Thyroid gland (tissue), 4 donors: ENCODE data around the gene NR1H3.
"Not testable (repeated sequence)": the region's sequence is repeated elsewhere in the genome, so short reads cannot be mapped to it uniquely, and the experiment has no call there.

Source experiments
- CTCF ChIP-seq, 6 experiments: fragments of 200-600 bp in 3 of 6; fragments of 450-650 bp in 3 of 6; sonication (generic) in 3 of 6; IDR thresholded peaks; one replicate each; pipeline ENCODE4 v1.5.1; 2016 to 2019; ENCODE audit warnings: antibody characterized with exemption in 6 of 6, mild to moderate bottlenecking in 2 of 6, inconsistent platforms in 1 of 6, moderate library complexity in 1 of 6
- POLR2A ChIP-seq, 2 donors: fragments of 450-650 bp; IDR thresholded peaks; one replicate each; pipeline ENCODE4 v1.6.1; 2017; ENCODE audit warnings: antibody characterized with exemption in 2 of 2, mild to moderate bottlenecking in 2 of 2, moderate library complexity in 1 of 2

- TF ChIP-seq CTCF, POLR2A (IDR thresholded peaks at IDR 0.05): not testable (repeated sequence)
Observed at GRCh38 chr11:47208008-47208552, 49.7 kb upstream of the NR1H3 start.
